HG02884 (cell line): ENCODE results near the gene PAFAH1B2.

Experiments used
- ATAC-seq: cut with Tn5 transposase; IDR thresholded peaks from one replicate; pipeline ENCODE4 v1.9.1; 2021; ENCODE audit warnings: mild to moderate bottlenecking, moderate library complexity; ENCODE audit not compliant: unreplicated experiment

Gene PAFAH1B2

DNA sequence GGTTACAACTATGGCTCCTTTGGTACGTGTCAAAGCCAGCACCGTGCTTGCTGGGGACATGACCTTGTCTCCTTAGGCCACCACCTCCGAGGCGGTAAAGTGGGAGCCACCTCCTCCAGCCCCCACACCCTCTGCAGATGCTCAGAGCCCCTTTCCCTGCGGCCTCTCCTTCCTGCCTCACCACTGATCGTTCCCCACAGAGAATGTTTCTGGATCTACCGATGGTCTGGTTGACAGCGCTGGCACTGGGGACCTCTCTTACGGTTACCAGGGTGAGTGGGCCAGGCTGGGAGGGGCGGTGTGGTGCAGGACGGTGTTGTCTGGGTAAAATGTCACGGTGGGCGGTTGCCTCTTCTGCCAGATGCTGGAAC lies 43.3 kb downstream of the PAFAH1B2 start:
- no peak for ATAC-seq

DNA sequence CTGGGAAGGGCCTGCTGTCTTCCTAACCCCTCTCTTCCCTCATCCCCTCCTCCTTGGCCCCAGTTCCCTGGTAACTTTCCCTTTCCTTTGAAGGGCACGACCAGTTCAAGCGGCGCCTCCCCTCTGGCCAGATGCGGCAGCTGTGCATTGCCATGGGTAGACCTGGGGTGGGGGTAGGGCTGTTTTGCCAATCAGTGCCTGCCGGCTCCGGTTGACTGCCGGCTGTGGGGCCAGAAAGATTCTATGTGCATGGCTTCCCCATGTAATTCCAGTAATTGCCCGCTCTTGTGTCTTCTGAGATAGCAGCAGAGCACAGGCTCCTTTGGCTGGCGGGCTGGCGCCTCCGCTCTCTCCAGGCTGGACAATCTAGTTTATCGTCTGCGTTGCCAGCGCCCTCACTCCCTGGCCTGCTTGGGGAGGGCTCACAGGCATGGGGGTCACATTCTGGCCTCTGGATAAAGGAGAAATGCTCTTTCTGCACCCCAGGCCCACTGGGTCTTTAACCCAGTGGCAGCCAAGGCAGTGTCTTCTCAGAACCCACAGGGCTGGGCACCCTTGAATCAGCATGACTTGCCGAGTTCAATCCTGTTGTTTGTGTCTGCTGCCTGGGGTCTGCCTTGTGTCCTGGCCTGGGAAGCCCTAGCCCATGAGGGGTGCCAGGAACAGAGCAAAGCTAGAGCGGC lies 43.9 kb downstream of the PAFAH1B2 start:
- ATAC-seq = no peak

DNA sequence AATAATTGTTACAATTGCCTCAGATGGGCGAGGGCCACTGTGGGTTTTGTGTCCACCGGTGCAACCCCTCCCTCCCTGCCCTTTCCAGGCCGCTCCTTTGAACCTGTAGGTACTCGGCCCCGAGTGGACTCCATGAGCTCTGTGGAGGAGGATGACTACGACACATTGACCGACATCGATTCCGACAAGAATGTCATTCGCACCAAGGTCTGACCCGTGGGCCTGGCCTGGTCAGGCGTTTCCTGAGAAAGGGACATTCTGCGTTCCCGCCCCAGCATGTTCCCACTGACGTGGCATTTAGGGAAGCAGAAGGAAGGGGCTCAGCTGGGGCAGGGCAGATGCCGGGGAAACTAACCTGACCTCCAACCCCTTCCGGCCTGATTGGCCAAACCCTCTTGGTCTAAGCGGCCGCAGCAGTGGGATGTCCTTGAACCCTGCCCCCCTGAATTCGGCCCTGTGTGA lies 44.6 kb downstream of the PAFAH1B2 start:
- no peak for ATAC-seq

DNA sequence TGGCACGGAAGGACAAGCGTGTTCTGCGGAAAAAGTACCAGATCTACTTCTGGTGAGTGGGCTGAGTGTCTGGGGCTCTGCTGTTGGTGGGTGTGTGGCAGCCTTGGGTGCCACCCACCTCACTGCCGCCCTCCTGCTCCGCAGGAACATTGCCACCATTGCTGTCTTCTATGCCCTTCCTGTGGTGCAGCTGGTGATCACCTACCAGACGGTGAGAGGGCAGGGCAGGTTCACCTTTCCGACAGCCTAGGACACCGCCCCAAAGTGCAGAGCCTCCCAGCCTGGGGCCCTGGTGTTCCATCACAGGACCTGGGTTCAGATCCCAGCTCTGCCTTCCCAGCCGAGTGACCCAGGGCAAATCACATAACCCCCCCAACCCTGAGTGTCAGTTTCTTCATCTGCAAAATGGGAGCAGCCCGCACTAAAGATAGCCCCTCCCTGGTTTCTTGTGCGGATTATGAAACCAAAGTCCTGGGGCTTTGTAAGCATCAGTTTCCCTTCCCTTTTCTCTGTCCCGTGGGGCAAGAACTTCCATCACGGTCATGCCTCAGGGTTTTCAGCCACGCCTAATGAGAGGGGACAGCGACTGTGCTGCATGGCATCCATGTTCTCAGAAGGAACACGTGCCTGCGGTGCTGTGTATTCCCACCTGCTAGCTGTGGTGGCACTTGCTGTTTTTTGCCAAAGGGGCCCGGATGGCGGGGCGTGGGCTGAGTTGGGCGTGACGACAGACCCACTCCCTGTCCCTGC lies 45.3 kb downstream of the PAFAH1B2 start:
- ATAC-seq = no peak

DNA sequence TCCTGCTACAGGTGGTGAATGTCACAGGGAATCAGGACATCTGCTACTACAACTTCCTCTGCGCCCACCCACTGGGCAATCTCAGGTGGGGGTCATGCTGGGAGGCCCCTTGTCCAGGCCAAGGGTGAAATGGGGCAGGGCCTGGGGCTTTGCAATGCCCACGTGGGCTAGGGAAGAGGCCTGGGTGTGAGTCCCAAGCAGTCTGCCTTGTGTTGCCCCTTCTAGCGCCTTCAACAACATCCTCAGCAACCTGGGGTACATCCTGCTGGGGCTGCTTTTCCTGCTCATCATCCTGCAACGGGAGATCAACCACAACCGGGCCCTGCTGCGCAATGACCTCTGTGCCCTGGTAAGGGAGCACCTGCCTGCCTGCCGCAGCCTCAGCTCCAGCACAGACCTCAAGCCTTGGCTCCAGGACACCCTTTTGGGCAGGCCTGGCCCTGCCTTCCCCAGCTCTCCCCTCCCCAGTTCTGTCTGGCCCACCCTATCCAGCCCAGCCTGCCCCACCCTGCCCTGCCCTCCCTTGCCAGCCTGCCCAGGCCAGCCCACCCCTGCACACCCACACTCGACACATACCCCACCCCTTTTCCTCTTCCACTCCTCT lies 46.0 kb downstream of the PAFAH1B2 start:
- no peak for ATAC-seq

DNA sequence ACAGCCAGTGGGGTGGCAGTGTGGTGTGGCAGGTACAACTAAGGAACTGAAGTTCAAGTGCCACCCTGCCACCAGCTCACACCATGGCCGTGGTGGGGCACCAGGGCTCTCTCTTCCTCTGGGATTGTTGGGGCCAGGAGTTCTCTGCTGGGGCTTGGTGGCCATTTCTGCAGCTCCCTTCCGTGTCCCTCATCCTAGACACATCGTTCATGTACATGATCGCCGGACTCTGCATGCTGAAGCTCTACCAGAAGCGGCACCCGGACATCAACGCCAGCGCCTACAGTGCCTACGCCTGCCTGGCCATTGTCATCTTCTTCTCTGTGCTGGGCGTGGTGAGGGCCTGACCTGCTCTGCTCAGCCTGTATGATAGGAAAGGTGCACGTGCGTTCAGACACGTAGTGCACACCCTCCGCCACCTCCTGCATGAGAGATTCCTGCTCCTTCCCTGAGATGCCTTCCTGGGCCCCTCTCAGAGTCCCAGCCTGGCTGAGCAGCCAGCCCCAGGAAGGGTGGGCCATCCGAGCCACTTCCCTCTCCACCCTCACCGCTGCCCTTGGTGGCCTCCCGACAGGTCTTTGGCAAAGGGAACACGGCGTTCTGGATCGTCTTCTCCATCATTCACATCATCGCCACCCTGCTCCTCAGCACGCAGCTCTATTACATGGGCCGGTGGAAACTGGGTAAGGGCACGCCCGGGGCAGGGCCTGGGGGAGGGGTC lies 47.8 kb downstream of the PAFAH1B2 start:
- no peak for ATAC-seq

DNA sequence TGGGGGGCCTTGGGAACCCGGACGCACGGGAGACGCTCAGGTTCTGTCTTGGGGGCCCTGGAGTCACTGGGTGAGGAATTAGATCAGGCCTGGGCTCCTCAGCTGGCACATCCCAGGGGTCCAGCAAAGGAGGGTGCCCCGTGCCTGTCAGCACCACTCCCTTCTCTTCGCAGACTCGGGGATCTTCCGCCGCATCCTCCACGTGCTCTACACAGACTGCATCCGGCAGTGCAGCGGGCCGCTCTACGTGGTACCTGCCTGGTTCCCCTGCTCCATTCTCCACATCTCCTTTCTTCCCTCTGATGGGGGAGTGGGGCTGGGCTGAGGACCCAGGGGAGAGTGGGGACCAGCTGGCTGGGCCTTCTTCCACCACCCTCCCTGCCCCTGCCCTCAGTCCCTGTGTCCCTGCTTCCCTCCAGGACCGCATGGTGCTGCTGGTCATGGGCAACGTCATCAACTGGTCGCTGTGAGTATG lies 48.4 kb downstream of the PAFAH1B2 start:
- no peak for ATAC-seq

DNA sequence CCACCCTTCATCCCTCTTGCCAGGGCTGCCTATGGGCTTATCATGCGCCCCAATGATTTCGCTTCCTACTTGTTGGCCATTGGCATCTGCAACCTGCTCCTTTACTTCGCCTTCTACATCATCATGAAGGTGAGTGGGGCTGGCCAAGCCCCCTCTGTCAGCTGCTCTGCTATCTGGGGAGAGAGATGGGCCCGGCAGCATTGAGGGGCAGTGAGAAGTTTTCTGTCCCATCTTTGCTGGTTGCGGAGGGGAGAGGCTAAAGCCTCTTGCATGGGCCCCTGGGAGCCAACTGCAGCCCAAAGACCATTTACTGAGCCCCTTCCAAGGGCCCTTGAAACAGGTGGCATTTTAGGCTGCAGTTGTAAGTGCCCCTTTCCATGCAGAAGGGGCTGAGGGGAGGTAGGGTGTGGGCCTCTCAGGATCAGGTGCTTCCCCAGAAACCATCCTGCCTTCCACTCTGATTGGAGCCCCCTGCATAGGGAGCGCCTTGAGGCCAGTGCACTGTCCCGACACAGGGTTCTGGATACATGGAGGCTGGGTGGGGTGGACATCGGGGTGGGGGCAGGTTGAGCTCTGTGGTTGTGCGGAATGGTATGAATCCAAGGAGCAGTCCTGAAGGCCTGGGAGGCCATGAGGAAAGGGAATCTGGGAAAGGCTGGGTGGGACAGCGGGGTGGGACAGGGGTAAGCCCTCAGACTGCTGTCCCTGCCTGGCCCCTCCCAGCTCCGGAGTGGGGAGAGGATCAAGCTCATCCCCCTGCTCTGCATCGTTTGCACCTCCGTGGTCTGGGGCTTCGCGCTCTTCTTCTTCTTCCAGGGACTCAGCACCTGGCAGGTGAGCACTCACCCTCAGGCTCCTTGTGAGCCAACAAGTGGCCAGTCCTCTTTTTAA lies 49.3 kb downstream of the PAFAH1B2 start:
- ATAC-seq = no peak

DNA sequence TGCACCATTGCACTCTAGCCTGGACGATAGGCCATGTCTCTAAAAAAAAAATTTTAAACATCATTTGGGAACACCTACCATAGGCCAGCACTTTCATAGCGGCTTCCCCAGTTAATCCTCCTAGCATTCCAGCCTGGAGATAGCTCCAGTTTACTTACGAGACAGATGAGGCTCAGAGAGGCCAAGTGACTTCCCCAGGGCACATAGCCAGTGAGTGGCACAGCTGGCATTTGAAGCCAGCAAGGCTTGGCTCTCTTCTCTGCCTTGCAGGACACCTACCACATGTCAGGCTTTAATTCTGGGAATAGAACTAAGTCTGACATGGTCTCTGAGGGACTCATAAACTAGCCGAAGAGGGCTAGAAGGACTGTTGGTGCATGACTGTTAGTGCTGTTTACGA lies 50.2 kb downstream of the PAFAH1B2 start:
- ATAC-seq = no peak

DNA sequence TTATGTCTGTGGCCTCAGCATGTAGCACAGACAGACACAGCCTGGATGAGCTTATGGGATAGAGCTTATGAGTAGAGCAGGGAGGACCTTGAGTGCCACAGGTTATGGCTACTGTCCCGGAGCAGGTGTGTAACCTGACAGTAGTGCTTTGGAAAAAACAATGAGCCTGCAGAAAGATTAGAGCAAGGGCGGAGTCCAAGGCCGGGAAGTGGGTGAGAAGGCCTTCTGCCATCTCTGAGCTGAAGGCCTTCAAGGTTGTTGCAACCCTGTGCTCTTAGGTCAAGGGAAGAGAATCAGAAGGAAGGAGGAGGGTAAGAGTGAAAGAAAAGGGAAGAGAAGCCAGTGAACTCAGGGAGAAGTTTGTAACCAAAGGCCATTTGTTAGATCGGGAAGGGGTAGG lies 51.2 kb downstream of the PAFAH1B2 start:
- ATAC-seq = no peak

DNA sequence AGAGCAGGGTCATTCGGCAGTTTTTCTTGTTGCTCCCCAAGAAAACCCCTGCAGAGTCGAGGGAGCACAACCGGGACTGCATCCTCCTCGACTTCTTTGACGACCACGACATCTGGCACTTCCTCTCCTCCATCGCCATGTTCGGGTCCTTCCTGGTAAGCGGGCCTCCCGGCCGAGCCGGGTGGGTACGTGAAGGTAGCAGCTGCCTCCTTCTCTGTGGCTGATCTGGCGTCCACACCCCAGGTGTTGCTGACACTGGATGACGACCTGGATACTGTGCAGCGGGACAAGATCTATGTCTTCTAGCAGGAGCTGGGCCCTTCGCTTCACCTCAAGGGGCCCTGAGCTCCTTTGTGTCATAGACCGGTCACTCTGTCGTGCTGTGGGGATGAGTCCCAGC lies 51.7 kb downstream of the PAFAH1B2 start:
- ATAC-seq = no peak

DNA sequence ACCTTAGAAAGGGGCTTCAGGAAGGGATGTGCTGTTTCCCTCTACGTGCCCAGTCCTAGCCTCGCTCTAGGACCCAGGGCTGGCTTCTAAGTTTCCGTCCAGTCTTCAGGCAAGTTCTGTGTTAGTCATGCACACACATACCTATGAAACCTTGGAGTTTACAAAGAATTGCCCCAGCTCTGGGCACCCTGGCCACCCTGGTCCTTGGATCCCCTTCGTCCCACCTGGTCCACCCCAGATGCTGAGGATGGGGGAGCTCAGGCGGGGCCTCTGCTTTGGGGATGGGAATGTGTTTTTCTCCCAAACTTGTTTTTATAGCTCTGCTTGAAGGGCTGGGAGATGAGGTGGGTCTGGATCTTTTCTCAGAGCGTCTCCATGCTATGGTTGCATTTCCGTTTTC lies 52.9 kb downstream of the PAFAH1B2 start:
- ATAC-seq = no peak

DNA sequence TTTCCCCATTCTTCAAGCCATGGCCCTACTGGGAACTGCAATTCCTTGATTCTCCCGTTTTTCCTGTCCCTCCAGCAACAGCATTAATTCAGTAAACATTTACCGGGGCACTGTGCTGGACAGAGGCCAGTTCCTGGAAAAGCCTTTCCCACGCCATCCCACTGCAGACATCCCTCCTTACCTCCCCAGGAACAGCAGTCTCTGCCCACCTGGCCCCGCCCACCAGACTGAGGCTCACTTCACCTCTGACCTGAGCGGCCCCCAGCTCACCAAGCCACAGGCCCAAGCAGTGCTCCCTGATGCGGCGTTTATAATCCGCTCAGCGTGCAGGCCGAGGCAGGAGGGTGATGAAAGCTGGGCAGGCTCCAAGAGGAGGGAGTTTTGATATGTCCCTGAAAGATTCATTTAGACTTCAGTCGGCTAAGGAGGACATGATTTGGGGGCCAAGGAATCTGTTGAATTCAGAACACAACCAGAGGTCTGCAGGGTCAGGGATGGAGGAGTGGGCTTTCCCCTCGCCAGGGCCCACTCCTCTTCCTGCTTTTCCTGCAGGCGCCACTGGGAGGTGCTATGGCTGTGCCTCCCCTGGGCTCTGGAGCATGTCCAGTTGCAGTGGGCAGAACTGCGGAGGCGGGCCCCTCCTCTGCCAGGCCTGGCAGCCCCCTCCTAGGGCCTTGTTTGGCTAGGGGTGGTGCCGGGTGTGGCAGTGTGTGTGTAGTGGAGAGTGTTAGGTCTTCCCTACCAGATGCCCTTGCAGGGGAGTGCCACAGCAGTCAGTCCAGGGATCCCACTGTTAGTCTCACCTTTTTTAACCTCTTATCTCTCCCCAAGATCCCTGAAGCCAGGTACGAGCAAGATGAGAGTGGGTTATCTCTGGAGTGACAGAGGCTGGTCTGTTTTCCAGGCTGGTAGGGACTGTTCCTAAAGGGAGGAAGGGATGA lies 53.7 kb downstream of the PAFAH1B2 start:
- no peak for ATAC-seq

DNA sequence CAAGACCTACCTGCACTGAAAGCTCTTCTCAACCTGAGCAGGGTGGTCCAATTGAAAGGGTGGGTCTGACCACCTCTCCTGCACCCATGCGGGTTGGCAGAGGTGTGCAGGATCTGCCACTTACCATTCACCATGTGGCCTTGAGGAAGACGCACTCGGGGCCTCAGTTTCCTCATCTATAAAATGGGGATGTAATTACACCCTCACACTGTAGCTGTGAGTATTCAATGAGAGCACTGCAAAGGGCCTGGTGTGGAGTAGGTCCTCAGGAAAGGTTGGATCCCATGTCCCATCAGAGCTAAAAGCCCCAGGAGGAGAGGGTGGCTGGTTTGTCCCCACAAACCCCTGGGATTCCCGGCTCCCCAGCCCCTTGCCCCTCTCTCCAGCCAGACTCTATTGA lies 54.5 kb downstream of the PAFAH1B2 start:
- no peak for ATAC-seq

DNA sequence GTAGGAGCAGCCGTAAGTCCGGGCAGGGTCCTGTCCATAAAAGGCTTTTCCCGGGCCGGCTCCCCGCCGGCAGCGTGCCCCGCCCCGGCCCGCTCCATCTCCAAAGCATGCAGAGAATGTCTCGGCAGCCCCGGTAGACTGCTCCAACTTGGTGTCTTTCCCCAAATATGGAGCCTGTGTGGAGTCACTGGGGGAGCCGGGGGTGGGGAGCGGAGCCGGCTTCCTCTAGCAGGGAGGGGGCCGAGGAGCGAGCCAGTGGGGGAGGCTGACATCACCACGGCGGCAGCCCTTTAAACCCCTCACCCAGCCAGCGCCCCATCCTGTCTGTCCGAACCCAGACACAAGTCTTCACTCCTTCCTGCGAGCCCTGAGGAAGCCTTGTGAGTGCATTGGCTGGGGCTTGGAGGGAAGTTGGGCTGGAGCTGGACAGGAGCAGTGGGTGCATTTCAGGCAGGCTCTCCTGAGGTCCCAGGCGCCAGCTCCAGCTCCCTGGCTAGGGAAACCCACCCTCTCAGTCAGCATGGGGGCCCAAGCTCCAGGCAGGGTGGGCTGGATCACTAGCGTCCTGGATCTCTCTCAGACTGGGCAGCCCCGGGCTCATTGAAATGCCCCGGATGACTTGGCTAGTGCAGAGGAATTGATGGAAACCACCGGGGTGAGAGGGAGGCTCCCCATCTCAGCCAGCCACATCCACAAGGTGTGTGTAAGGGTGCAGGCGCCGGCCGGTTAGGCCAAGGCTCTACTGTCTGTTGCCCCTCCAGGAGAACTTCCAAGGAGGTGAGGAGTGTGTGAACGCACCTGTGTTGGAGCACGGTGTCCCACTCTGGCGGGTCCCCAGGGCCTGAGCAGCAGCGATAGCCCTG lies 55.2 kb downstream of the PAFAH1B2 start, which contains the start of gene TAGLN:
Gene TAGLN (plus strand): TSS at position 318 of the 863 bp plus-strand sequence. CDS start 3,644 bp downstream, outside the sequence.
- ATAC-seq = no peak

DNA sequence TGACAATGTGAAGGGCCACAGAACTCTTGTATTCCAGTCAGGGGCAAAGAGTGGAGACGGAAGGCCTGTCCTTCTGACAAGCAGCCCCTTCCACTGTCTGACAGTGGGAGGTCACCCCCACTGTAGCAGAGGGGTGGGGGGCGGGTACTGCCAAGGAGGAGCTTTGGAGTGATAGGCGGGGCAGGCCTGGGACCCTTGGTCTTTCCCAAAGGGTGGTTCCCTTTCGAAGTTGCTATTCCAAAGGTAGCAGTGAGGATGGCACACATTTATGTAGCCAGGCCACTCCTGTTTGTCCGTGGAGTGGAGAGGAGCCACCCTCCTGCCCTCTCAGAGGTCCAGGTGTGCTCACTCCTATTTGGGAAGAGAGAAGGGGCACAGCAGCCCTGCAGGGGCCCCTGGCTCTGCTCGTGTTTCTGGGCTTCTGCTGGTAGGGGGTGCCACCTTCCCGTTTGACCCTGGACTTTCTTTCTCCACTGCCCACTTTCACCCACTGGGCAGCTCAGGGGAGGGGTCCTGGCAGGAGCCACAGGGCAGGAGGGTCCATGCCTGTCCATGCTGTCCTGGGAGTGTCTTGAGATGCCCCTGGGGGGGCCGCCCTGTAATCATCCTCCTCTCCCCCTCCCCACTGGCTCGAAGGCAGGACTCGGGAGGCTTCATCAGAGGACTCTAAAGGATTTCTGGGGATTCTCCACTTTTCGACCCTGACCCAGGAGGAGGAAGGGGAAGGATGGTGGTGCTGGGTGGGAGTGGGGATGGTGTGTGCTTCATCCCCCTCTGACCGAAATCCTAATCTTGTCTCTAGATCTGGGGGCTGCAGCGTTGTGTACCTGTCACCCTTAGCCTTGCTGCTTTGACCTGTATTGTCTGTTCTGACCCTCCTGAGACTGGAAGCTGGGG lies 56.1 kb downstream of the PAFAH1B2 start:
- ATAC-seq = no peak
